Measurements from ENCODE around the gene C6orf136.
"Not testable (repeated sequence)": the region's sequence is repeated elsewhere in the genome, so short reads cannot be mapped to it uniquely, and the experiment has no call there.

Gene C6orf136

GRCh38 chr6:30654798-30655742, 8.1 kb downstream of the C6orf136 start:
- DNase-seq: no peak
- no peaks in the 10 kb centered on the region for H3K9me3 ChIP-seq
- peaks cover 77% of the 10 kb centered on the region for H3K36me3 ChIP-seq
- no peaks in the 10 kb centered on the region for H3K27me3 ChIP-seq
- no peak overlapping the region for H3K4me3 ChIP-seq (ENCODE audit: low read depth, low read length)
- no peak for TF ChIP-seq CTCF (IDR thresholded peaks at IDR 0.05; ENCODE audit: low read depth, low read length)
- no peaks in the 10 kb centered on the region for H3K4me1 ChIP-seq

- H3K36me3 ChIP-seq: peaks cover 82% of the 10 kb centered on the region
- no peak overlapping the region for H3K4me3 ChIP-seq (ENCODE audit: low read depth, low read length)
- DNase-seq: no peak
- no peak for TF ChIP-seq CTCF (IDR thresholded peaks at IDR 0.05; ENCODE audit: low read depth, low read length)
- H3K27me3 ChIP-seq: no peaks in the 10 kb centered on the region
- no peaks in the 10 kb centered on the region for H3K4me1 ChIP-seq
- H3K9me3 ChIP-seq: no peaks in the 10 kb centered on the region
Measured at GRCh38 chr6:30655743-30656094, 8.8 kb downstream of the C6orf136 start.

- H3K4me1 ChIP-seq: no peaks in the 10 kb centered on the region
- TF ChIP-seq CTCF (IDR thresholded peaks at IDR 0.05; ENCODE audit: low read depth, low read length): no peak
- H3K4me3 ChIP-seq (ENCODE audit: low read depth, low read length): no peak overlapping the region
- H3K36me3 ChIP-seq: peaks cover 79% of the 10 kb centered on the region
- H3K9me3 ChIP-seq: no peaks in the 10 kb centered on the region
- no peak for DNase-seq
- H3K27me3 ChIP-seq: no peaks in the 10 kb centered on the region
Measured at GRCh38 chr6:30656513-30656912, 9.6 kb downstream of the C6orf136 start.

GRCh38 chr6:30657454-30657853, 10.5 kb downstream of the C6orf136 start:
- Histone ChIP-seq H3K36me3 (peaks cover 79% of the 10 kb centered on the region), H3K4me3 (ENCODE audit: low read depth, low read length) (no peak overlapping the region)

GRCh38 chr6:30657922-30658321, 11.0 kb downstream of the C6orf136 start:
- peaks cover 79% of the 10 kb centered on the region for H3K36me3 ChIP-seq
- not testable (repeated sequence) for H3K4me3 ChIP-seq (ENCODE audit: low read depth, low read length); H3K27me3 ChIP-seq; H3K9me3 ChIP-seq; H3K4me1 ChIP-seq; DNase-seq

More at GRCh38 chr6:30657454-30657853, 10.5 kb downstream of the C6orf136 start:
- H3K9me3 ChIP-seq: no peaks in the 10 kb centered on the region
- TF ChIP-seq CTCF (IDR thresholded peaks at IDR 0.05; ENCODE audit: low read depth, low read length): no peak
- no peaks in the 10 kb centered on the region for H3K27me3 ChIP-seq
- no peaks in the 10 kb centered on the region for H3K4me1 ChIP-seq
- DNase-seq: no peak

- Histone ChIP-seq H3K36me3 (peaks cover 48% of the 10 kb centered on the region), H3K9me3 (no peaks in the 10 kb centered on the region), H3K4me1 (no peaks in the 10 kb centered on the region), H3K4me3 (ENCODE audit: low read depth, low read length) (no peak overlapping the region), H3K27me3 (no peaks in the 10 kb centered on the region)
- no peak for DNase-seq
- TF ChIP-seq CTCF (IDR thresholded peaks at IDR 0.05; ENCODE audit: low read depth, low read length): no peak
Measured at GRCh38 chr6:30664994-30665767, 18.2 kb downstream of the C6orf136 start.

GRCh38 chr6:30666300-30666699, 19.4 kb downstream of the C6orf136 start:
- not testable (repeated sequence) for DNase-seq; H3K27me3 ChIP-seq; H3K9me3 ChIP-seq; H3K4me3 ChIP-seq (ENCODE audit: low read depth, low read length); H3K4me1 ChIP-seq
- peaks cover 48% of the 10 kb centered on the region for H3K36me3 ChIP-seq

All from BE2C (cell line).